SK-N-MC (cell line): ENCODE measurements around the gene SLFN12L.

Experiments used
- EZH2 ChIP-seq: fragments of 200-600 bp; sonication (generic); IDR thresholded peaks from one replicate; pipeline ENCODE4 v1.6.1; 2017; ENCODE audit warnings: antibody characterized with exemption
- FOXP2 ChIP-seq: optimal IDR thresholded peaks from 2 replicates; pipeline ENCODE3; 2011; ENCODE audit warnings: mild to moderate bottlenecking, moderate library complexity; ENCODE audit not compliant: insufficient read depth; ENCODE audit errors: extremely low read length, control extremely low read depth
- POLR2AphosphoS5 ChIP-seq: IDR thresholded peaks from 2 replicates; pipeline ENCODE4 v1.6.1; 2012; ENCODE audit warnings: mild to moderate bottlenecking, low read depth, low read length, borderline replicate concordance

DNA sequence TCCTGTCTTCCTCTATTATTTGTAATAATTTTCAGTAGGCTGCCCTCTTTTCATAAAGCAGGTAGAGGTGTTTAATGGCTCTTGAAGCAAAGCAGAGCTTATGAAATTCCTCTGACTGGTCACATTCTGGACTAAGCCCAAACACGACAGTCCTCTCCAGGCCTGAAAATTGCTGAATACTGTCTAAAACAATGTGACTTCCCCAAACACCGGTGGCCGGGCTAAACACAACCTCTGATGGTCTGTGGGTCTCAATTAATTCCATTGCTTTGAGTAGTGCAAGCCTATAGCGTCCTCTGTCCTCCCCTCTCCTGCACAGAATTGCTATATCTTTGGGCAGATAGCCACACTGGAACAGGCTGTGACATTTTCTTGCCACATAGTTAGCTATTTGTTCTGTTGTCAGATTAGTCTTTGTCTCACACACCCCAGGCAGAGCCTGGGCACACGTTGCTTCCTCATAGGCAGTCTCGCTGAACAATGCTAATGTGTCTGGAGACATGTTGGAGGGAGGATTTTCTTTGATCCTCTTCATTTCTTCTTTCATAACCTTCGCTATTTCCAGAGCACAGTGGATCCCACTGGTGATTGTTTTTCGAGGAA, 10.8 kb upstream of the SLFN12L start:
- TF ChIP-seq POLR2AphosphoS5 (no peak), EZH2 (no peak), FOXP2 (no peak)
